Activated naive CD8-positive, alpha-beta T cell treated with anti-CD3 and anti-CD28 coated beads, Interleukin-2, amount 50 U/mL, for 16 hours (primary cell): ENCODE measurements around the gene GTPBP1.

Source experiments
- DNase-seq: peaks from one replicate; pipeline ENCODE4 v3.0.0-alpha.2; 2020; ENCODE audit warnings: low read depth, low spot score

GTPBP1 gene

DNA sequence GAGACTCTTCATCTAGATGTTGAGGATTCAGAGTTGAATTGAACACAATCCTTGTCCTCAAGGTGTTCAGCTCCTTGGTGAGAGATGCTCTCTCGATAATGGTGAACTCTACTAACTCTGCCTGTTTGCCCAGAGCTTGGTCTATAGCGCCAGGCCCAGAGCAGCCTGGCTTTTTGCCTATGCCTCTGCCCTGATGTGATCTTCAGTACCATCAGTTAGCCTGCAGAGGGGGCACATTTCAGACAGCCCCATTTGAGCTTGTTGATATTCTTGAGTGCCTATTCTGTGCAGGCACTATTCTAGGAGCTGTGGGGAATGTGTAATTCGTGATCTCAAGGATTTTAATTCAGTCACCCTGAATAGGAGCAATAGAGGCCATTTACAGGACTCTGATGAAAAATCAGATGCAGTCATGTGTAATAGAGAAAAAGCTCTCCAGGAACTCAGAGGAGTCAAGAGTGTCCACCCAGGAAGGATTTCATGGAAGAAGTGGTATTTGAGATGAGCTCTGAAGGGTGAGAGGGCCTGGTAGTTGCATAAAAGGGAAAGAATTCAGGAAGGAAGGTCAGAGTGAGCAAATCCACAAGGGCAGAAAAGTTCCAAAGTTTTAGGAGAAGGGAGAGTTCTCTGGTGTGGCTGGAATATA lies 19.3 kb downstream of the GTPBP1 start:
- DNase-seq: no peak

DNA sequence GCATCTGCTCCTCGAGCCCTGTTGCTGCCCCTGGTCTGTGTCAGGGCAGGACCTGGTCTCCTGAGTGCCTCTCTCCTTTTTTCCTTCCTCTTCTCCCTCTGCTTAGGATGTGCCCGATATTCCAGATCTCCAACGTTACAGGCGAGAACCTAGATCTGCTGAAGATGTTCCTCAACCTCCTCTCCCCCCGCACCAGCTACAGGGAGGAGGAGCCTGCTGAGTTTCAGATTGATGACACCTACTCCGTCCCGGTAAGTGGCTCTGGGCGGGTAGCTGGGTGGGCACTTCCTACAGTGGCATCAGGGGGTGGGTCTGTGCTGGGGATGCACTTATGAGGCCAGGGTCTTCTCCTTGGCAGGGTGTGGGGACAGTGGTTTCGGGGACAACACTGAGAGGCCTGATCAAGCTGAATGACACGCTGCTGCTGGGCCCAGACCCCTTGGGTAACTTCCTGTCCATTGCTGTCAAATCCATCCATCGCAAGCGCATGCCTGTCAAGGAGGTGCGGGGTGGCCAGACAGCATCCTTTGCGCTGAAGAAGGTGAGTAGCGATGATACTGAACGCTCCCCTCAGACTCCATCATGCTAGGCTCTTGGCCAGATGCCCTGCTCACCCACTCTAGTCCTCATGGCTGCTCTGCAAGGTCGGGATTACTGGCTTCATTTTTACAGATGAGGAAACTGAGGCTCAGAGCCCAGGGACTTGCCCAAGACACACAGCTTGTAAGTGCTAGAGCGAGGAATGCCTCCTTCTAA lies 20.3 kb downstream of the GTPBP1 start:
- DNase-seq: no peak

DNA sequence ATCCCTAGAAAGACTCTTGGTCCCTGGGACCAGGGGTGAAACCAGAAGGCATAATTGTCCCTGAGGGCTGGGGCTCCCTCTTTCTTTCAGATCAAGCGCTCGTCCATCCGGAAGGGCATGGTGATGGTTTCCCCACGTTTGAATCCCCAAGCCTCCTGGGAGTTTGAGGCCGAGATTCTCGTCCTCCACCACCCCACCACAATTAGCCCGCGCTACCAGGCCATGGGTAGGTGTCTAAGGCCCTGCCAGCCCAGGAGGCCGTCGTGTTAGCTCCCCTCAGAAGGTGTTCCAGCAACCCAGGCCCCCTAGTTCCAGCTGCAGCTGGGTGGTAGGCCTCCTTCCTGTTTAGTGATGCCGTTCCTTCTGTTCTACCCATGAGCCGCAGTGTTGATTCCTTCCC lies 21.4 kb downstream of the GTPBP1 start:
- DNase-seq: no peak

DNA sequence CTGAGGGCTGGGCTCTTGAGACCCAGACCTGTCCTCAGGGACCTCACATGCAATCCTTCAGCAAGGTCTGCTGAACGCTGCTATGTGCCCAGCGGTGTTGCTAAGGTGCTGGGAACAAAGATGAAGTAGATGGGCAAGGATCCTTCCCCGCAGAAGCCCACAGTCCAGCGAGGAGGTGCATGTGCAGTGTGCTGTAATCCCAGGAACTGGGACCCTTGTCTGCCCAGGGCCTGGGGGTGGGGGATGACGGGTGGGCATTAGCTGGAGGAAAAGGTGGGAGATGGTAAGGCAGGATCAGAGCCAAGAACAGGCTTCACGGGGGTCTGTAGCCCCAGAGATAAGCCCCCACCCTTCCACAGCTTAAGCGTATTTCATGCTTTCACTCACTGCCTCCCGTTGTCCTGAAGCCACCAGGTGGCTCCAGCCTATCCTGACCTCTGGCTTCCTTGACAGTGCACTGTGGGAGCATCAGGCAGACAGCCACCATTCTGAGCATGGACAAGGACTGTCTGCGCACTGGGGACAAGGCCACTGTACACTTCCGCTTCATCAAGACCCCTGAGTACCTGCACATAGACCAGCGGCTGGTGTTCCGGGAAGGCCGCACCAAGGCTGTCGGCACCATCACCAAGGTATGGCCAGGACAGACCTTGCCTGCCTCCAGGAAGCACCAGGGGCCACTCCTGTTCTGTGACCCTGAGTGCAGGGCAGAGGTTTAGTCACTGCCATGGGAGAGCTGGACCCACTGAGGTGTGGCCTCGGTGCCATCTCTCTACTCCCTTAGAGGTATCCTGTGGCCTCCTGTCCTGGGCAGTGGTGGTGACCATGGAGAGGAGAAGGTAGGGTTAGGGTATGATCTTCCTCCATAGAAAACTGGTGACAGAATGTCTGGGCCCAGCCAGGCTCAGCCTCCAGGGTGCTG lies 22.0 kb downstream of the GTPBP1 start:
- DNase-seq: no peak

DNA sequence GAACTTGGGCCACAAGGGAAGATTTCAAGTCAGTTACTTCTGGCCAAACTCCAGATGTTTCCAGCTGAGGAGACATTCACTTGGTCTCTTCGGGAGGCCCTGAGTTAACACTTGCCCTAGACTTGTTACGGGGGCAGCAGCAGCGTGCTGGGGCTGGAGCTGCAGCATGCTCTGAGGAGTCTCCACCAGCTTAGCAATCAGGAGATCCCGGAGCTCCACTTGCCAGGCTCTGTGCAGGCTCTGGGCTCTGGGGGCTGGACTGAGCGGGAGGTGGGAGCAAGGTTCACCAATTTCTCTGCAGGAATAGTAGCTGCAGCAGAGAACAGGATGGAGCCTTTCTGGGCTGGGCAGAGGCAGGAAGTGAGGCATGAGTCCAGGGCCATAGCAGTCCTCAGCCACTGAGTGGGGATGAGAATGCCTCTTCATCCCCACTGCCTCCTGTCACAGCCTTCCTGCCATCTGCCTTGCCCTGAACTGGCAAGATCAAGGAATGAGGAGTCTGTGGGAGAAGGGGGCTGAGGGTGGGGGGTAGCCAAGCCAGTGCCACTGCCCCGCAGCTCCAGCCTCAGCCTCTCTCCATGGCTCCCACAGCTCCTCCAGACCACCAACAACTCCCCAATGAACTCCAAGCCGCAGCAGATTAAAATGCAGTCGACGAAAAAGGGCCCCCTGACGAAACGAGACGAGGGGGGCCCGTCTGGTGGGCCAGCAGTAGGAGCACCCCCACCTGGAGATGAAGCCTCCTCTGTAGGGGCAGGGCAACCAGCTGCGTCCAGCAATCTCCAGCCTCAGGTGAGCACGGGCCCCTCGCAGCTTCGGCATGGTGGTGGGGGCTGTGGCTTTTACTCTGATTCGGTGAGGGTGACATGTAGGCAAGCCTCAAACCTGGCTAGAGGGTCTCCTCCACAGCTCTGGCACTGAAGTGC lies 23.4 kb downstream of the GTPBP1 start:
- DNase-seq: no peak

DNA sequence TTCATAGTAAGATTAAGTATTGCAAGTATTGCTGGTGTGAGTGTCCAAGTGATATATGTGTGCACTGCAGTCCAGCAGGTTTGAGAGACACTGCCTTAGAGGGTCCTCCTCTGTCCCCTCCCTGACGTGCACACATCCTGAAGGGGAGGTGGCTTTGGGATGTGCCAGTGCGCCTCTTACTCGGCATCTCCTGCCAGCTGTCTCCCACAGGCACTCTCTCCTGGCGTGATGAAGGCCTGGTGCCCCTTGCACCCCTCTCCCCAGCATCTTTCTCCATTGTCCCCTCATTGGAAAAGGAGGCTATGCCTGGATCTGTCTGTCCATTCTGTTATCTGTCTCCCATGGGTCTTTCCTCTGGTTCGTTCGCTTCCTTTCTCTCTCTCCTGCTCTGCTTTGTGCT lies 24.2 kb downstream of the GTPBP1 start:
- DNase-seq: no peak

DNA sequence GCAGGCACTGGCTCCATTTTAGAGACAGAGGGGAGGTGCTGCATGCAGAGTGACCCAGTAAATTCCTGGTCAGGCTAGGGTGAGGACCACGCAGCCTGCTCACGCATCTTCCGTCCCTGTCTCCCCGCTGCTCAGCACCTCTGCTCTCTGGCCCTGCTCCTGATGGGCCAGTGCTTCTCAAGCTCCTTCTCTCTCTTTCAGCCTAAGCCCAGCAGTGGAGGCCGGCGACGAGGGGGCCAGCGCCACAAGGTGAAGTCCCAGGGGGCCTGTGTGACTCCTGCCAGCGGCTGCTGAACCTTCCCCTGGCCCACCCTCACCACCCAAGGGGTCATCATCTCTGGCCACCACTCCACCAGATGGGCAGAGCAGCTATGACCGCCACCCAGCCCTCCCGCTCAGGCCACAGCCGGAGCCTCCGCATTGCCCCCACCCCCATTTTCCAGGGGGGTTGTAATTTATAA lies 24.7 kb downstream of the GTPBP1 start:
- DNase-seq: no peak

DNA sequence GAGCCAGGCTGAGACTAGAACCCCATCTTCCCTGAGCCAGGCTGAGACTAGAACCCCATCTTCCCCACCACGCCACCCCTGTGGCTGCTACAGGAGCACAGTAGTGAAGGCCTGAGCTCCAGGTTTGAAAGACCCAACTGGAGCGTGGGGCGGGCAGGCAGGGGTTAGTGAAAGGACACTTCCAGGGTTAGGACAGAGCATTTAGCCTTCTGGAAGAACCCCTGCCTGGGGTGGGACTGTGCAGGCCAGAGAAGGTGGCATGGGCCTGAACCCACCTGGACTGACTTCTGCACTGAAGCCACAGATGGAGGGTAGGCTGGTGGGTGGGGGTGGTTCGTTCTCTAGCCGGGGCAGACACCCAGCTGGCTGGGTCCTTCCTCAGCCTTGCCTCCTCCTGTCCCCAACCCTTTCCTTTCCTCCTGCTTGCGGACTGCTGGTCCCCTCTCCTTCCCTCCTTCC lies 26.0 kb downstream of the GTPBP1 start:
- no peak for DNase-seq

DNA sequence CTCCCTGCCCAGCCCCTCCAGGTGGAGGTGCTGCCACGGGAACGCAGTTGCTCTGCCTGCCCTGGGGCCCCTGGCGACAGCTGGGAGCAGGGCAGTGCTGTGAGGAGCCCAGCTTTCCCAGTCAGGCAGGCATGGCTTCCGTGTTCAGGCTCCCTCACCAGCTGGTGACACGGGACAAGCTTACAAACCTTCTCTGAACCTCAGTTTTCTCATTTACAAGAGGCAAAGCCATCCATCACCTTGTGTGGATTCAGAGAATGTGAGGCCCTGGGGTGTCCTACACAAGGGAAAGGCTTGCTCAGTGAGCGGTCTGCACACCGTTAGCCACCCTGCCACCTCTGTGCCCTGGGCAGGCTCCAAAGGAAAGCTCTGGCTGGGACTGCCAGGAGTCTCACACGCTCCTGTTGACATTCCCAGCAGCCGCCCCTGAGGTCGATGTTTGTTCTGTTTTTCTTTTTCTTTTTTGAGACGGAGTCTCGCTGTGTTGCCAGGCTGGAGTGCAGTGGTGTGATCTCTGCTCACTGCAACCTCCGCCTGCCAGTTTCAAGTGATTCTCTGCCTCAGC lies 26.6 kb downstream of the GTPBP1 start:
- no peak for DNase-seq

DNA sequence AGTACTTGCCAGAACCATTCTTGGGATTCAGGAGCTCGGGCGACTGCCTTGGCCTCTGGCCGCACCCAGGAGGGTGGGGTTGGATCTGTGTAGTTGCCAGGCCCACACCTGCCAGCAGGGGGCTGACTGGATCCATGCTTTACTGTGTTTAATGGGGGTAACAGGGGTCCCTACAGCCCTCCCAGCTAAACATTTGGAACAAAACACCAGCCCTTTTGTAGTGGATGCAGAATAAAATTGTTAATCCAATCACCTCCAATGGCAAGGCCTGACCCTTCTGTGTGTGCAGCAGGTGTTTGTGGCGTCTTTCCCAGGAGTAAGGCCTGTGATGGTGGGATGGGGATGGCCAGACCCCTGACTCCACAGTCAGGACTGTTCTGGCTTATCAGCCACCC lies 27.6 kb downstream of the GTPBP1 start:
- DNase-seq: no peak

DNA sequence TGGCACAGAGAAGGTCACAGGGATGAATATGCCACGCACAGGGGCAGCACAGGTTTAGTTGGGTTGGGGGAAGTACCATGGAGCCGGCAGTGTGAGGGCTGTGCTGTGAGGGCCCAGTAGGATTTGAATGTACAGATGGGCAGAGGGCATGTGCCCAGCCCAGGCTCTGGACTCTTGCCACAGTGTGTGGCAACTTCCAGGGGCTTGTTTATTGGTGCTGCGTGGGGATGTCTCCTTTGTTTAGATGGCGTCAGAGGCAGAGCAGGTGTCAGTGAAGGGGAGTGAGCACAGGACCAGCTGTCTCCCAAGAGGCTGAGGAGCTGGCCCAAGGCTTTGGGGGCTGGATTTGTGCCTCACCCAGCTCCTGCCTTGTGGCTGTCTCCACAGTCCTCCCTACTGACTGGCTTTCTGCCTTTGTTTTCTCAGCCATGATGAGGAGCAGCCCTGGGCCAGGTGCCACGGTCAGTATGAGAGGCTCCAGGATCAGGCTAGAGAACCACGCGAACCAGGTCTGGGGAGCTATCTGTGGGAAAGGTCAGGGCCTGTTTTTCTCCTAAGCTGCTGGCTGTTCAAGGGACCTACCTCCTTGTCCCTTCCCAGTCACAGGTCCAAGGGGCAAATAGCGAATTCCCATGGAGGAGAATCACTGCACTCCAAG lies 28.1 kb downstream of the GTPBP1 start:
- DNase-seq: no peak

DNA sequence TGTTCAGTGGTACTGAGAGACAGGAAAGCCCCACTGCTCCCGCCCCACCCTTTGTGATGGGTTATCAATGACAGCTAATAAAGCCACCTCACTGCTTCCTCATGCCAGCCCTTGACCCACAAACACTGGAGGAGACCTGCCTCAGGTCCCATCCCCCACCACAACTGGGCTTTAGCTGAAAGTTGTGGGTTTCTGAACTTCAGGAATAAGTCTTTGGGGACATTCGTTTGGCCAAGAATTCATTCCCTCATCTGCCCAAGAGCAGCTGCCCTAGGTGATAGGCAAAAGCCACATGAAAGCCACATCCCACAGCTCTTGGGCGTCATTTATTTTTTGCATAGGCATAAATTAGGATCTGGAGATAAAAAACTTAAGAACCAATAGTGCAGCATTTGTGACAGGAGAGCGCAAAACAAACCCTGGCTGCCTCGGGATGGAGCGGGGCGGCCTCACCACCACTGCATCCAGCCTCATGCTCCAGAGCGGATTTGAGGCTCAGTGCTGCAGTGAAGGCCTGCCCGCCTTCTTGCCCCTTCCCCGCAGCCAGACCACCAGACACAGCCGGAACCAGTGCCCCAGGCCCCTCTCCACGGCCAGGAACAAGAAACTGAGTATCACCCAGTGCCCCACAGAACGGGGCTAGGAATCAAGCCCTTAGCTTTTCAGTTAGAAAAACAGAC lies 28.8 kb downstream of the GTPBP1 start:
- DNase-seq: no peak

DNA sequence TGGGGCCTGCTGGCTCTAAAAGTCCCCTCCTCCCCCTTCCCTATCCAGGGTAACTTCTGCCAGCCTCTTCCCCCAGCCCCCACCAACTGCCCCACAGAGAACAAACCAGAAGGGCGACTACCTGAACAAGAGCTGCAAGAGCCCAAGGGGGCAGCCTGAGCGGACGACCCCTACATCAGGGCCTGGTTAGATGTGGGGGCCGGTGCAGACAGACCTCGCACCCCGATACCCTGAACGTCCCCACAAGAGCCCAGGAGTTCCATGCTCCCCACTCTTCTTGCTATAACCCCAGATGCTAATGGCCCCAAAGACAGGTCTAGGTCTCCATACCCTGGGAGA lies 29.4 kb downstream of the GTPBP1 start:
- DNase-seq: no peak

DNA sequence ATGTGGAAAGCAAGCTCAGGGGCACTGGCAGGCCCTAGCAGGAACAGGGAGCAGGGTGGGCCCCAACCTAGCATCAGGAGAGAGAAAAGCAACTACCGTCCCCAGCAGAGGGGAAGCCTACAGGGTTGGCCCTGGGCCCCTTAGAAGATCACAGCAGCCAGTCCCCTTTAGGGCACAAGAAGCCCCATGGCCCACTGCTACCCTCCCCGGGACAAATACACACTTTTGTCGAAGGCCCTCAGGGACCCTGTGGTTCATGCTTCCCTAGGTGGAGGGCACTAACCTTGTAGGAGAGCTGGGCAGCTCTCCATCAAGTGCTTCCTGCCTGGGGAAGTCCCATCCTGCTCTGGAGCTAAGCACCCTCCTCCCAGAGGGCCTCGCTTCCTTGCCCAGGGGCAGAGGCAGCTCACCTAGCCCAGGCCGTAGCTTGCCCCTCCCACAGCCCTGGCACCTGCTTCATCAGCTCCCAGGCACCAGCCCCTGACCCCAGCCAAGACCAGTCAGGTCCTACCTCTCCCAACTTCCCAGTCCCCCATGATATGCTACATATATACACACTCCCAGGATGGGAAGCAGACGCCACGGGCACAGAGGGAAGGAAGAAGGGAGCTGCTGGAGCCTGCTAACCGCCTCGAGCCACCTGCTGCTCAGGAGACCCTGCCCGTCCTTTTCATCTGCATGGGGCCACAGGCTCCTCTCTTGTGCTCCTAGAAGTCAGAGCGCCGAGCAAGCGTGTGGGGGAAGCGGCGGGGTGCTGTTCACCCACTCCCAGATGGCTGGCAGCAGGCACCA lies 29.9 kb downstream of the GTPBP1 start:
- no peak for DNase-seq

DNA sequence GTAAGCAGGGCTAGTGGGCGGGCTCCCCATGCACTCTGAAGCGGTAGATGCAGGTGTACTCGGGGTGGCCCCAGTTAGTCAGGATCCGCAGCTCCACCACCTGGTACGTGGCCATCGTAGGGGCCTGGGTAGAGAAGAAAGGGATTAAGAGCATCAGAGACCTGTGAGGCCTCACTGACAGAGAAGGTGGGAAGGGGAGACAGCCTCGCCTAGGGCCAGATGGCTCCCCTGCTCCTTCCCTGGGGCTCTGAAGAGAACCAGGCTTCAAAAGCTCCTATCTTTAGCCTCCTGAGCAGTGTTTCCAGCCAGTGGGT lies 30.5 kb downstream of the GTPBP1 start:
- no peak for DNase-seq

DNA sequence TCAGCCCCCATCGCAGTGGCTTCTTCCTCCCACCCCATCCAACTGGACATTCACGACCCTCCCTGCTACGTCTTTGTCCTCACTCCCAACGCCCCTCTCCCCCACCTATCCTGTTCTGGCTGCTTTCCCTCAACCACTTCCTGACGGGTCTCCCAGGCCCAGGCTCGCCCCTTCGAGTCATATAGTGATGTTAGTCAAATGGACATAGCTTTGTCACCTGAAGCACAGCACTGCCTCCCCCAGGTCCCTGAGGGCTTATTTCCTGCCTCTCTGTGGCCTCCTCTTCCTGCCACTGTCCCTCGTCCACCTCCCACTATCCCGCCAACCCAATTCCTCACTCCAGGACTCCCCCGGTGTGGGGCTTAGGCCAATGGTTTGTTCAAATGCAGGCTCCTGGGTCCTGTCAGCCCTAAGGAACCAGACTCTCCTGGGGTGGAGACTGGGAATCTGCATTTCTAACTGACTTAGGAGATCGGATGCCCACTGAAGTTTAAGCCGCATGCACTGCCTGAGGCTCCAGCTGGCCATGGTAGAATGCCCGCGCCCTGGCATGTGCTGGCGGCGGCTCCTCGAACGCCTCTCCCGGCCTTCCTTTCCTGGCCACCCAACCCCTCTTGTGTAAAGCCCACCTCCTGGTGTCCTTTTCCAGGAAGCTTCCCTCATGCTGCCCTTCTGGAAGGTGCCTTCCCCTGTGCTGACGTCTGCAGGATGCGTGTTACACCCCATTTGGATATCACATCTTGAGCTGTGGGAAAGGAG lies 31.7 kb downstream of the GTPBP1 start:
- no peak for DNase-seq

DNA sequence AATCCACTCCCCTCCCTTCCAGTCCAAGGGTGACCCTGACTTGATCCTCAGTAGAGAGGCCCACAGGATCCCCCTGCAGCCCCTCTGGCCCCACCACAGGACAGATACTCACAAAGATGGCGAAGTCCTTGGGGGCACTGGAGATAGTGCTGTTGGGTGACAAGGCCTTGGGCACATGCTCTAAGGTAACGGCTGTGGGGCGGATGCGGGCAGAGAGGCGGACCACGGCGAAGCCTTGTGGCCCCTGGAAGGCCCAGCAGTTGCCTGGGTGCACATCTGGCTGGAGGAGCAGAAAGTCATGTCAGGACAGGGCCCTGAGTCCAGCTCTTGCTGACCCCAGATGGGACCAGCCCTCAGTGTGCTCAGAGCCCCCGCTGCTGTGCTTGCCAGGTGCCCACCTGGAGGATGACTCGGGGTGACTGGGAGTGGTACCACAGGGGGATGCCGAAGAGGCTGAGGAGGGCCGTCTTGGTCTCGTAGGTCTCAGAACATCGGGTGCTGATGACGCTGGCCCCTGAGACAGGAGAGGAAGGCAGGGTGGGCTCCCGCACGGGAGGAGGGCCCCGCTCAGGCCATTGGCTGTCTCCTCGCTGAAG lies 32.8 kb downstream of the GTPBP1 start:
- no peak for DNase-seq
